K562 (cell line): ENCODE results near the gene KDF1. TPM values are rescaled to one million over a fixed set of nuclear protein-coding genes. Genes with fewer than 3 reads are reported as not detected.

ENCODE experiments used
- CBX3 ChIP-seq, 2 experiments: IDR thresholded peaks; 1 replicate in 1 of 2; 2 replicates in 1 of 2; pipeline ENCODE4 v1.6.1; 2012; ENCODE audit warnings: inconsistent platforms in 2 of 2, low read length in 2 of 2, borderline replicate concordance in 1 of 2, control low read depth in 1 of 2
- FOS ChIP-seq: IDR thresholded peaks from 3 replicates; pipeline ENCODE4 v1.6.1; 2011; ENCODE audit not compliant: insufficient read length; ENCODE audit errors: extremely low read depth
- GTF2B ChIP-seq: IDR thresholded peaks from 2 replicates; pipeline ENCODE4 v1.6.1; 2011; ENCODE audit not compliant: insufficient read length; ENCODE audit errors: extremely low read depth
- NCOR1 ChIP-seq: fragments of 450-650 bp; IDR thresholded peaks from 2 replicates; pipeline ENCODE4 v1.6.1; 2016; ENCODE audit warnings: mild to moderate bottlenecking, moderate library complexity
- STAT5B ChIP-seq: fragments of 250-450 bp; sonication (Bioruptor Pico); IDR thresholded peaks from 2 replicates; pipeline ENCODE4 v1.8.0; 2021; ENCODE audit warnings: mild to moderate bottlenecking, inconsistent platforms
- TRIM28 ChIP-seq: fragments of 450-650 bp; IDR thresholded peaks from 2 replicates; pipeline ENCODE4 v1.6.1; 2017
- U2AF2 ChIP-seq: fragments of 200-400 bp; formaldehyde crosslinking; optimal IDR thresholded peaks from 2 replicates; pipeline ENCODE3; 2017; ENCODE audit warnings: low read depth, mild to moderate bottlenecking, low read length
- ZBTB43 ChIP-seq: sonication (generic); formaldehyde crosslinking; IDR thresholded peaks from 2 replicates; pipeline ENCODE4 v1.8.0; 2023; ENCODE audit warnings: mild to moderate bottlenecking, missing genetic modification reagents
- ZC3H4 ChIP-seq: sonication (generic); formaldehyde crosslinking; IDR thresholded peaks from 2 replicates; pipeline ENCODE4 v1.9.0; 2021; ENCODE audit warnings: missing genetic modification reagents, borderline replicate concordance
- polyA plus RNA-seq, 8 experiments: library from polyadenylated mRNA; depleted of rRNA in 4 of 8; stranded (reverse) in 5 of 8; unstranded in 3 of 8; fragments of >200 nt; fragmentation: Nextera tagmentation in 2 of 8; fragmentation: Illumina TruSeq in 1 of 8; extraction: Ambion mirVana in 2 of 8; extraction: Trizol in 1 of 8; gene quantifications; 2 replicates each; pipeline versions ENCODE4 v1.2.1 to v1.2.3, GENCODE V29; 2011 to 2014; ENCODE audit warnings: inconsistent platforms in 1 of 8, missing spikeins in 1 of 8
- total RNA-seq, 7 experiments: library from RNA; depleted of rRNA in 6 of 7; stranded (reverse); fragments of >200 nt in 6 of 7; fragmentation: Illumina TruSeq in 2 of 7; extraction: Trizol in 2 of 7; gene quantifications; 2 replicates each; pipeline versions ENCODE4 v1.2.1 to v1.2.3, GENCODE V29; 2011 to 2021; ENCODE audit warnings: low replicate concordance in 1 of 7
- TF ChIP-seq, protein P1 (sequence below): sonication (generic); formaldehyde crosslinking; IDR thresholded peaks from 2 replicates; pipeline ENCODE4 v1.4.0; 2020; ENCODE audit warnings: mild to moderate bottlenecking, missing genetic modification reagents
- TF ChIP-seq, protein P2 (sequence below): sonication (generic); formaldehyde crosslinking; IDR thresholded peaks from 2 replicates; pipeline ENCODE4 v1.8.1; 2023; ENCODE audit warnings: mild to moderate bottlenecking, missing genetic modification reagents
- TF ChIP-seq, protein P3 (sequence below): sonication (generic); formaldehyde crosslinking; IDR thresholded peaks from 2 replicates; pipeline ENCODE4 v1.8.0; 2022; ENCODE audit warnings: missing genetic modification reagents, mild to moderate bottlenecking, borderline replicate concordance
- TF ChIP-seq, protein P4 (sequence below), 2 experiments: IDR thresholded peaks; 2 replicates each; pipeline ENCODE4 v1.6.1; 2011; ENCODE audit warnings: borderline replicate concordance in 1 of 2, control low read depth in 1 of 2, low read depth in 1 of 2, low read length in 1 of 2, mild to moderate bottlenecking in 1 of 2, mixed read lengths in 1 of 2, moderate library complexity in 1 of 2; ENCODE audit not compliant: insufficient read depth in 1 of 2, insufficient read length in 1 of 2, poor library complexity in 1 of 2, severe bottlenecking in 1 of 2; ENCODE audit errors: extremely low read depth in 1 of 2

The KDF1 gene
- total and polyA plus RNA-seq, 9 of the 15 experiments (the other 6 are each of a cell fraction or from before 2014, with no cell fraction given) = 0.38 to 1.9 (median 0.83) TPM

DNA sequence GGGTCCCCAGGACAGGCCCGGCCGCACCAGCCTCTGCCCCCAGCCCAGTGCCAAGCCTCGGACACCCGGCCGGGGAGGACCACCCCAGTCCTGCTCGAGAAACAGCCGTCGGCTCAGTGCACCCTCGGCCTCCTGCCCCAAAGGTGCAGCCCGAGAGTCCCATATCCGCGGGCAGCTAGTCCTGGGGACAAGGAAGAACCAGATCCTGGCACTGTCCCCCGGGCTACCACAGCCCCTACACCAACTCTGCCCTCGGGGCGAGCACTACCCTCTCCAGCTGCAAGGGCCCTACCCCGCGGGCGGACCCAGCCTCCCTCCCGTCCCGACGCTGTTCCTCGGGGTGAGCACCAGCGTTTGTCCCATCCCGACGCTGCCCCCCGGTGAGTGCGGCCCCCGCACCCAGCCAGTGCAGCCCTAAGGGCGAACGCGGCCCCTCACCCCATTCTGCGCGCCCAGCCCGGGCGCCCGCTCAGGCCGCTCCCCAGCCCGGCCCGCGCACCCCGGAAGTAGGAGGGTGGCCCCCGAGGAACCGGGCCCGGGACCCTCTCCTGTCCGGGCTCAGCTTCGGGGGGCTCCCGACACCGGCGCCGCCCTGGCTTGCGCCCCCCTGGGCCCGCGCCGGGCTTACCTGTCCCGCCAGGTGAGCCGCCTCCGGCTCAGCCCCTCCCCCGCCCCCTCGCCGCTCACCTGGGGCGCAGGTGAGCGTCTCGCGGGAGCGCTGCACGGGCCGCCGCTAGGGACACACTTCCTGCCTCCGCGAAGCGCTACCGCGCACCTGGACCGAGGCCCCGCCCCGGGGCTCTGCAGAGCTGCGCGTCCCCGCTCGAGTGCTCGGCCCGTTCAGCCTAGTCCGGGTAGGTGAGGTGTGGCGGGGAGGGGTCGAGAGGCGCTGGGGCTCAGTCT is at the start of gene KDF1 (continued):
- TF ChIP-seq, protein P1, sequence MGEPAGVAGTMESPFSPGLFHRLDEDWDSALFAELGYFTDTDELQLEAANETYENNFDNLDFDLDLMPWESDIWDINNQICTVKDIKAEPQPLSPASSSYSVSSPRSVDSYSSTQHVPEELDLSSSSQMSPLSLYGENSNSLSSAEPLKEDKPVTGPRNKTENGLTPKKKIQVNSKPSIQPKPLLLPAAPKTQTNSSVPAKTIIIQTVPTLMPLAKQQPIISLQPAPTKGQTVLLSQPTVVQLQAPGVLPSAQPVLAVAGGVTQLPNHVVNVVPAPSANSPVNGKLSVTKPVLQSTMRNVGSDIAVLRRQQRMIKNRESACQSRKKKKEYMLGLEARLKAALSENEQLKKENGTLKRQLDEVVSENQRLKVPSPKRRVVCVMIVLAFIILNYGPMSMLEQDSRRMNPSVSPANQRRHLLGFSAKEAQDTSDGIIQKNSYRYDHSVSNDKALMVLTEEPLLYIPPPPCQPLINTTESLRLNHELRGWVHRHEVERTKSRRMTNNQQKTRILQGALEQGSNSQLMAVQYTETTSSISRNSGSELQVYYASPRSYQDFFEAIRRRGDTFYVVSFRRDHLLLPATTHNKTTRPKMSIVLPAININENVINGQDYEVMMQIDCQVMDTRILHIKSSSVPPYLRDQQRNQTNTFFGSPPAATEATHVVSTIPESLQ (CRISPR knock-in tag) = no peak
- TF ChIP-seq ZC3H4 = peak; percentile 72; the same call in 1 of the 2 replicates
- no peak for TF ChIP-seq GTF2B
- TF ChIP-seq, protein P2, sequence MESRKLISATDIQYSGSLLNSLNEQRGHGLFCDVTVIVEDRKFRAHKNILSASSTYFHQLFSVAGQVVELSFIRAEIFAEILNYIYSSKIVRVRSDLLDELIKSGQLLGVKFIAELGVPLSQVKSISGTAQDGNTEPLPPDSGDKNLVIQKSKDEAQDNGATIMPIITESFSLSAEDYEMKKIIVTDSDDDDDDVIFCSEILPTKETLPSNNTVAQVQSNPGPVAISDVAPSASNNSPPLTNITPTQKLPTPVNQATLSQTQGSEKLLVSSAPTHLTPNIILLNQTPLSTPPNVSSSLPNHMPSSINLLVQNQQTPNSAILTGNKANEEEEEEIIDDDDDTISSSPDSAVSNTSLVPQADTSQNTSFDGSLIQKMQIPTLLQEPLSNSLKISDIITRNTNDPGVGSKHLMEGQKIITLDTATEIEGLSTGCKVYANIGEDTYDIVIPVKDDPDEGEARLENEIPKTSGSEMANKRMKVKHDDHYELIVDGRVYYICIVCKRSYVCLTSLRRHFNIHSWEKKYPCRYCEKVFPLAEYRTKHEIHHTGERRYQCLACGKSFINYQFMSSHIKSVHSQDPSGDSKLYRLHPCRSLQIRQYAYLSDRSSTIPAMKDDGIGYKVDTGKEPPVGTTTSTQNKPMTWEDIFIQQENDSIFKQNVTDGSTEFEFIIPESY = no peak
- TF ChIP-seq NCOR1 = no peak
- TF ChIP-seq, protein P3, sequence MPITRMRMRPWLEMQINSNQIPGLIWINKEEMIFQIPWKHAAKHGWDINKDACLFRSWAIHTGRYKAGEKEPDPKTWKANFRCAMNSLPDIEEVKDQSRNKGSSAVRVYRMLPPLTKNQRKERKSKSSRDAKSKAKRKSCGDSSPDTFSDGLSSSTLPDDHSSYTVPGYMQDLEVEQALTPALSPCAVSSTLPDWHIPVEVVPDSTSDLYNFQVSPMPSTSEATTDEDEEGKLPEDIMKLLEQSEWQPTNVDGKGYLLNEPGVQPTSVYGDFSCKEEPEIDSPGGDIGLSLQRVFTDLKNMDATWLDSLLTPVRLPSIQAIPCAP (CRISPR knock-in tag) = no peak
- no peak for TF ChIP-seq FOS
- TF ChIP-seq U2AF2 = no peak
- TF ChIP-seq TRIM28 = no peak
- TF ChIP-seq STAT5B = no peak
- TF ChIP-seq ZBTB43 = no peak
- TF ChIP-seq, protein P4, sequence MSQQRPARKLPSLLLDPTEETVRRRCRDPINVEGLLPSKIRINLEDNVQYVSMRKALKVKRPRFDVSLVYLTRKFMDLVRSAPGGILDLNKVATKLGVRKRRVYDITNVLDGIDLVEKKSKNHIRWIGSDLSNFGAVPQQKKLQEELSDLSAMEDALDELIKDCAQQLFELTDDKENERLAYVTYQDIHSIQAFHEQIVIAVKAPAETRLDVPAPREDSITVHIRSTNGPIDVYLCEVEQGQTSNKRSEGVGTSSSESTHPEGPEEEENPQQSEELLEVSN (IDR thresholded peaks at IDR 0.05; ENCODE audit: borderline replicate concordance in 1 of 2, extremely low read depth in 1 of 2, insufficient read depth in 1 of 2, insufficient read length in 1 of 2, low read depth in 1 of 2, low read length in 1 of 2, poor library complexity in 1 of 2, severe bottlenecking in 1 of 2) = peak in 1 of 2 experiments; percentile 64
- TF ChIP-seq CBX3 (IDR thresholded peaks at IDR 0.05; ENCODE audit: borderline replicate concordance in 1 of 2, low read length in 2 of 2) = no peak
